CD4-positive, alpha-beta T cell treated with Interferon alpha-2 for 1 hour (primary cell): ENCODE results near the gene ZNF584.
"Not testable (repeated sequence)": the region's sequence is repeated elsewhere in the genome, so short reads cannot be mapped to it uniquely, and the experiment has no call there.

Experiments
- DNase-seq, 2 donors: peaks; one replicate each; pipeline ENCODE4 v3.0.0-alpha.2; 2020 to 2022

Gene ZNF584

DNA sequence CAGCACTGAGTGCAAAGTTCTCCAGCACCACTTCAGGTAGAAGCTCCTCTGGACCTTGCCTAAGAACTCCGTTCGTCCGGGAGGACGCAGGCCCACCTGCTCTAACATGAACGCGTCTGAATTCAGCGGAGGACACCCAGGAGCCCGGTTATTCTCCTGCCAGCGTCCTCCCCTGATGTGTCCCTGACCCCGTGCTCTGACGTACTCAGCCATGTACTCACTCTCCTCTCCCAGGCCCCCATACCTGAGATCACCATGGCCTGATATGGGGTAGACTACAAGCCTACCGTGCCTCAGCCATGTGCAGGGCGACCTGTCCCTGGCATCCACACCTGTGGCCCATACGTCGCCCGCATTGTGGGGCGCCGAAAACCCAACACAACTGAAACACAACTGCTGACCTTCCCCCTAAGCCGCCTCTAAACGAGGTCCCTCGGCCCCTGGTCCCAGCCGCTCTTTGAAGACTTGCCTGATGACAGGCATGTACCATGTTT lies 744 bp upstream of the ZNF584 start:
- no peak for DNase-seq

DNA sequence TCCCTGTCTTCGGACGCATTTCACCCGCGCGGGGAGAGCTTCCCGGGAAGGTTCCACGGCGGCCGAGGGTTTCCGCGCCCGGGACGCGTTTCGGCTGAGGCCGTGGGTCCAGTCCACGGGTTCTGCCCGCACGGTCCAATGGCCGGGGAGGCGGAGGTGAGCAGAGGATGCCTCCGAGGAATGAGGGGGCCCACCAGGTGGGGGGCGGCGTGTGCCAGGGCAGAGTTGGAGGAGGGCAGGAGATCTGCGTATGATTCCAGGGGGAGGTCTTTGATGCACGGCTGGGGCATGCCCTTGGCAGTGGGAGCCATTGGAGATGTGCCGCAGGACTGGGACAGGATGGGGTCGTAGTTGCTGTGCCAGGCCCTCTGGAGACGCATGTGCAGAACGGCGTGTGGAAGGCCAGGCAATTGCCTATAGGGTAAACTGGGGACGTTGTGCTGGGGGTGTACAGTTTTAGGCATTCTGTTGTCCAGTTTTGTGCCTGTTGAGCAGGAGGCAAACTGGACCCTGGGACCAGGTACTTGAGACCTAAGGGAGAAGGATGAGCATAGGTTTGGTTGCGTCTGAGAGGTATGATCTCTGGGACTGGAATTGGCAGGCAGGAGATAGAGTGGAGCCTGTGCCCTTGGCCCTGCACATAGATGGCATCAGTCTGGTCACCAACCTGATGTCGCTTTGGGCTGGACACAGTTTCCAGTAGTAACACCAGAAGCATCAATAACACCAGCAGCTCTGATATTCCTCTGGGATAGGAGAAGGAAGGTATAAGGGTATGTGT lies 751 bp downstream of the ZNF584 start:
- DNase-seq = no peak

DNA sequence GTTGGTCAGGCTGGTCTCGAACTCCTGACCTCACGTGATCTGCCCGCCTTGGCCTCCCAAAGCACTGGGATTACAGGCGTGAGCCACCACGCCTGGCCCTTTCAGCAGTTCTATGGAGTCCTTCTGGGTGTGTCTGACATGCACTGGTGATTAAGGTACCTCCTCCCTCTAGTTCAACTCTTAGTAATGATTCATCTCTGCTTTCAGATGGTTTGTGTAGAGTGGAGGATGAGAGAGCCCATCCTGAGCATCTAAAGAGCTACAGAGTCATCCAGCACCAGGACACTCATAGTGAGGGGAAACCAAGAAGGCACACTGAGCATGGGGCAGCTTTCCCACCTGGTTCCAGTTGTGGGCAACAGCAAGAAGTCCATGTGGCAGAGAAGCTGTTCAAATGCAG lies 8.2 kb downstream of the ZNF584 start:
- DNase-seq = no peak

GRCh38 chr19:58417071-58417470 lies 8.6 kb downstream of the ZNF584 start:
- DNase-seq = no peak

DNA sequence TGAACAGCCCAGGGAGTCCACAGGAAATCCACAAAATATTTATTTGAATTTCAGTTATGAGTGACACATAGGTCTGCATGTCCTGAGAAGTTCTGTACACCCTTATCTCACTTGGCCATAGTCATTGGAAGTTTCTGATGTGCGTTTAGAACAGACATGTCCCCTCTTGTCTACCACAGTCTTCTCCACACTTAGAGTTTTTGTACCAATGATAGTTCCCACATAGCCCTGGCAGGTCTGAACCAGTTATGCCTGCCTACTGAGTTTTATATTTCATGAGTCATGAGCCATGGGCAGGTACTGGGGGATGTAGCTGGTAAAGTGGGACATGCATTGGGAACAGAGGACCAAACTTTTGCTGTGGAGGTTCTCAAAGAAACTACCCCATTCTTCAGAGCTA lies 20.2 kb downstream of the ZNF584 start:
- DNase-seq = no peak

GRCh38 chr19:58429745-58430144 lies 21.3 kb downstream of the ZNF584 start:
- no peak for DNase-seq

DNA sequence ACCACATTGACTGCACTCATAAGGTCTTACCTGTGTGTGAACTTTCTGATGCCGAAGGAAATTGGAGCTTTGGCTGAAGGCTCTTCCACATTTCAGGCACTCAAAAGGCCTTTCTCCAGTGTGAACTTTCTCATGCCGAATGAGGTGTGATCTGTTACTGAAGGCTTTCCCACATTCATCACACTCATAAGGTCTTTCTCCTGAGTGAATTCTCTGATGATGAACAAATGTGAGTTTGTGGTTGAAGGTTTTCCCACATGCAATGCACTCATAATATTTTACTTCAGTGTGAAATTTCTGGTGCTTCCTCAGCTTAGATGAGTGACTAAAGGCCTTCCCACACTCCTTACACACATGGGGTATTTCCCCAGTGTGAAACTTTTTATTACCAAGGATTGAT lies 25.8 kb downstream of the ZNF584 start:
- no peak for DNase-seq

DNA sequence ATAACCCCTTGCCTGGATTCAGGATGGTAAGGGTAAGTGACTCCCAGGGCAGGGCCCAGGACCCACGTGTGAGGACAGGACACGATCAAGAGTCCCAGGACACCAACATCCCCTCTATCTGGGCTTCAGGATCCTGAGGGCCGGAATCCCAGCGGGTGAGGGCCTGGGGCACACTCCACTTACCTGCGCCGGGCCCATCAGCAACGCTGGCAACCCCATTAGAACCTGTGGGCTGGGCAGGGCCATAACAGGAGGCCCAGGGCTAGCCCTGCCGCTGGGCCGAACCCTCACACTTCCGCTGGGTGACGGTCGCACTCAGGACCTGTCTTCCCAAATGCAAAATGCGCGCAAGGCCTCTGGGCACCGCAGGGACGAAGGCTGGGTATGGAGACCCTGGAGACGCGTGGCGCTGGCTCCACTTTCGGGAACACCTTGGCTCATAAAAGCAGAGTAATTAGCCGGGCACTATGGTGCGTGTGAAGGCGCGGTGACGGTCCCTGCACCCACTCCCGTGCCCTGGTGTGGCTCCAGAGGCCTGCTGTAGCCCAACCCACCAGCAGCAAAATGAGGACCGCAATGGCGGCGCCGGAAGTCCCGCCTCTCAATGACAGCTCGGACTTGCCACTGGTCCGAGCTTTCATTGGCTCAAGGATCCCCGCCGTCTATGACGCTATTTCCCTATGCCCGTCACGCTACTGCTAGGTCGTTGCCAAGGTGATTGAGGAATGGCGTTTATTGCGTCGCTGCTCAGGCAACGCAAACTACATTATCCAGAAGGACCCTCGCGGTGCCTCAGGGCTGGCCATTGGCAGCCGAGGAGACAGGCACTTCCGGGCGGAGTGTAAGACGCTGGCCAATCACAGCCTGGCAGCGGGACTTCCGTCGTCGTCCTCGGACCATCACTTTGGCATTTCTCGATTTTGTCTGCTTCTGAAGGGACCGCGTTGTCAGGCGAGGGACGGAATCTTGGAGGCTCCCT lies 31.4 kb downstream of the ZNF584 start, which contains the start of gene ZNF132:
Gene ZNF132, minus strand, starts transcription at position 578 of the 979 bp plus-strand sequence. Its CDS starts 332 bp downstream, at position 246.
- peak; percentile 99 for DNase-seq

- no peak for DNase-seq
These were observed 32.1 kb downstream of the ZNF584 start for GRCh38 chr19:58440556-58440955.

DNA sequence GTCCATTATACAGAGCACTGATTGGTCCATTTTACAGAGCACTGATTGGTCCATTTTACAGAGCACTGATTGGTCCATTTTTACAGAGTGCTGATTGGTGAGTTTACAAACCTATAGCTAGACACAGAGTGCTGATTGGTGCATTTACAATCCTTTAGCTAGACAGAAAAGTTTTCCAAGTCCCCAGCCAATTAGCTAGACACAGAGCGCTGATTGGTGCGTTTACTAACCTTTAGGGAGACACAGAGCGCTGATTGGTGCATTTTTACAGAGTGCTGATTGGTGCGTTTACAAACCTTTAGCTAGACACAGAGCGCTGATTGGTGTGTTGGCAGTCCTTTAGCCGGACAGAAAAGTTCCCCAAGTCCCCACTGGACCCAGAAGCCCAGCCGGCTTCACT lies 34.5 kb downstream of the ZNF584 start:
- DNase-seq = peak in 1 of 2 donors; percentile 9

DNA sequence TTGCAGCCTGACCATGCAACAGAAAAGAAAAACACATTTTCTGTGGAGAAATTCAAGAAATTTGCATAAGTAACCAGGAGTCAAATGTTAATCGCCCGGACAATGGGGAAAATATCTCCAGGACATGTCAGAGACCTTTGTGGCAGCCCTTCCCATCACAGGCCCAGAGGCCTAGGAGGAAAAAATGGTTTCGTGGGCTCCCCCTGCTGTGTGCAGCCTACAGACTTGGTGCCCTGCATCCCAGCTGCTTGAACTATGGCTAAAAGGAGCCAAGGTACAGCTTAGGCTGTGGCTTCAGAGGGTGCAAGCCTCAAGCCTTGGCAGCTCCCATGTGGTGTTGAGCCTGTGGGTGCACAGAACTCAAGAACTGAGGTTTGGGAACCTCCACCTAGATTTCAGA lies 40.4 kb downstream of the ZNF584 start:
- not testable (repeated sequence) for DNase-seq

DNA sequence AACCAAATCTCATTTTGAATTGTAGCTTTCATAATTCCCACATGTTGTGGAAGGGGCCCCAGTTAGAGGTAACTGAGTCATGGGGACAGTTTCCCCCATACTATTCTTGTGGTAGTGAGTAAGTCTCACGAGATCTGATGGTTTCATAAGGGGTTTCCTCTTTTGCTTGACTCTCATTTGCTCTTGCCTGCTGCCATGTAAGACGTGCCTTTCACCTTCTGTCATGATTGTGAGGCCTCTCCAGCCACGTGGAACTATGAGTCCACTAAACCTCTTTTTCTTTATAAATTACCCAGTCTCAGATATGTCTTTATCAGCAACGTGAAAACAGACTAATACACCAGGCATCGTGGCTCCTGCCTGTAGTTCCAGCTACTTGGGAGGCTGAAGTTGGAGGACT lies 41.5 kb downstream of the ZNF584 start:
- DNase-seq = not testable (repeated sequence)

DNA sequence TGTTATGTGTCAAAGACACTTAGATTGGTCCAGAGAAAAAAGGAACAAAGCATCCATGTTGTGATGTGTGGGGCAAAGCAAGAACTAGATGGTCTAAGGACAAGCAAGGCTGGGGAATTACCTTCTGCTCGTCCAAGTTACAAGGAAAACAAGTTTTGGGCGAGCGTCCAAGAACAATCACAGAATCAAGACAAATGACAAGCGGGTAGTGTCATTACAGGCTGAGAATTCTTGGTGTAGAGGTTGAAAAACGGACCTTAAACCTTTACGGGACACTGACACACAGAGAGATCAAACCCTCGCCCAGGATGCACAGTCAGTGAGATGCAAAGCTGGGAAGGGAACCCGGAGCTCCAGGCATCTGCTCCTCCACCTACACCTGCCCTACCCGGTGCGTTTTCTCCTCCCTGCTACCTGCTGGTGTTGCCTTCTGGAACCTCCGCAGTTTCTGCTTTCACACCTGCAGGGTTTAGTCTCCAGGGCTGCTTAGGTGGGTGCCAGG lies 42.5 kb downstream of the ZNF584 start:
- DNase-seq = no peak

DNA sequence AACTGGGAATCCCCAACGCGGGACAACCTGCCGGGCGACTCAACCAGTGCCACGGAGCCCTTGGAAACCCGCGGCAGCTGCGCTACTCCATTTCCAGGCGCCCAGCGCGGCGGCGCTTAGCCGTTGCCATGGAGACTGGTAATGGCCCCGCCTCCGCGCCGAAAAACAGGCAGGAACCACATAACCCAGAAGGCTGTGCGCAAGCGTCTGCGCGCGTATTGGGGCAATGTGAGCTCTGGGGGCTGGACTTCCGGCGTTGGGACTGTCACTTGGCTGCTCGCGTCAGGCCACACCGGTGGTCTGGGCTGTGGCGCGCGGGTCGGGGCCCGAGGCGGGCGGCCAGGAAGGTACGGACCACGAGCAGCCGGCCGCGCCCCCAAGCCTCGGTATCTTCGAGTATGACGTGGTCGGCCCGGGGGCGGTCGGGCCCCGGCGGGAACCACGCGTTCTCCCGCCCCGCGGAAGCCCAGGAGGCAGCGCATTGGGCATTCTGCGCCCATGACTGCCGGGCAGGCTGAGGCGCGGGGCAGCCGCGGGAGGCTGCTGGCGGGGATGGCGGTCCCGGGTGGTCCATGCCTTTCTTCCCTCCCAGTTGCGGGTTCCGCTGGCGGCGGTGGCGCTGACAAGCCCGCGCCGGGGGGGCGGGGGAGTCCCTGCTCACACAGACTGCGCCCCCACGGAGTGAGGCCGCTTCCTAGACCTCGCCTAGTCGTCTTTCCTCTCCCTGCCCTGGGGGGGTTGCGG lies 43.1 kb downstream of the ZNF584 start, which contains the start of gene ZNF324B:
Gene ZNF324B, plus strand, starts transcription at position 265 of the 744 bp plus-strand sequence. CDS start 2,080 bp downstream, outside the sequence.
- DNase-seq = peak; percentile 96 to 97

DNA sequence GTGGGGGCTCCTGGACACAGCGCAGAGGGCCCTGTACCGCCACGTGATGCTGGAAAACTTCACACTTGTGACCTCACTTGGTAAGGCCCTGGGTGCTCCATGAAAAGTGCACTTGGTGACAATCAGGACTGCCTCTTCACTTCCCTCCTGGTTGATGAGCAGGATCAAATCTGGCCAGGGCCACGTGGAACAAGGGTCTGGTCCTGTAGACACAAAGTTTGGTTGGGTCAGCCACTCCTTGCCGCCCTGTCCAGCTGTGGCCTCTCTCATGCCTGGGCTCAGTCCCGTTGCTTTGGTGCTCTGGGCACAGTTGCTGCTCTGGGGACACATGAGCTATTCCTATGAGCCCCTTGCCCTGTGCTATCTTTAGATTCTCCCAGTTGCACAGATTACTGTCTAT lies 45.3 kb downstream of the ZNF584 start:
- DNase-seq = no peak

DNA sequence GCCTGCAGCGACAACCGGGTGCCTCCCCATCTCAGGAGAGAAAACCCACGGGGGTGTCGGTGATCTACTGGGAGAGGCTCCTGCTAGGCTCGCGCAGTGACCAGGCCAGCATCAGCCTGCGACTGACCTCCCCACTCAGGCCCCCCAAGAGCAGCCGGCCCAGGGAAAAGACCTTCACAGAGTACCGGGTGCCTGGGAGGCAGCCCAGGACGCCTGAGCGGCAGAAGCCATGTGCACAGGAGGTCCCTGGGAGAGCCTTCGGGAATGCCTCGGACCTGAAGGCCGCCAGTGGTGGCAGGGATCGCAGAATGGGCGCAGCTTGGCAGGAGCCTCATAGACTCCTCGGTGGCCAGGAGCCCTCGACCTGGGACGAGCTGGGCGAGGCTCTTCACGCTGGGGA lies 46.9 kb downstream of the ZNF584 start:
- no peak for DNase-seq

GRCh38 chr19:58456111-58456510 lies 47.7 kb downstream of the ZNF584 start:
- DNase-seq = no peak

GRCh38 chr19:58460039-58460438 lies 51.6 kb downstream of the ZNF584 start:
- no peak for DNase-seq

GRCh38 chr19:58466089-58466759 lies 57.8 kb downstream of the ZNF584 start:
- no peak for DNase-seq

- DNase-seq = peak; percentile 95 to 96
These were observed 58.5 kb downstream of the ZNF584 start, which contains the start of gene ZNF324 for GRCh38 chr19:58466760-58467589. Gene ZNF324 (plus strand): TSS chr19:58467080. CDS start chr19:58469186, 2,106 bp downstream.
